ENCODE results near the gene PDGFD. TPM values are rescaled to one million over a fixed set of nuclear protein-coding genes. Genes with fewer than 3 reads are reported as not detected.

PDGFD gene
- total and polyA plus RNA-seq, 2 experiments from 2014 or later, result 100 to 105 TPM

GRCh38 chr11:103968685-103969084 is 195.3 kb downstream of the PDGFD start:
- DNase-seq (ENCODE audit: low read depth in 1 of 2, low spot score in 1 of 2), result peak in 1 of 2 donors; percentile 19
- Histone ChIP-seq H3K27ac (no peak overlapping the region), H3K9me3 (ENCODE audit: low read depth) (no peaks in the 10 kb centered on the region), H3K27me3 (no peaks in the 10 kb centered on the region), H3K4me1 (ENCODE audit: low read depth) (peaks cover 8% of the 10 kb centered on the region), H3K4me3 (no peak overlapping the region), H3K36me3 (peaks cover 2% of the 10 kb centered on the region)
- TF ChIP-seq CTCF (IDR thresholded peaks at IDR 0.05; ENCODE audit: low read depth, low read length), result no peak

GRCh38 chr11:103967985-103968384 is 196.0 kb downstream of the PDGFD start:
- Histone ChIP-seq H3K27me3 (no peaks in the 10 kb centered on the region), H3K9me3 (ENCODE audit: low read depth) (no peaks in the 10 kb centered on the region), H3K4me1 (ENCODE audit: low read depth) (peaks cover 8% of the 10 kb centered on the region), H3K4me3 (no peak overlapping the region), H3K27ac (no peak overlapping the region), H3K36me3 (peaks cover 2% of the 10 kb centered on the region)
- TF ChIP-seq CTCF (IDR thresholded peaks at IDR 0.05; ENCODE audit: low read depth, low read length), result no peak
- no peak for DNase-seq (ENCODE audit: low read depth in 1 of 2, low spot score in 1 of 2)

GRCh38 chr11:103964390-103964789 is 199.6 kb downstream of the PDGFD start:
- no peak overlapping the region for H3K4me3 ChIP-seq
- no peaks in the 10 kb centered on the region for H3K27me3 ChIP-seq
- H3K36me3 ChIP-seq, result no peaks in the 10 kb centered on the region
- no peak overlapping the region for H3K27ac ChIP-seq
- peaks cover 8% of the 10 kb centered on the region for H3K4me1 ChIP-seq (ENCODE audit: low read depth)
- no peak for DNase-seq (ENCODE audit: low read depth in 1 of 2, low spot score in 1 of 2)
- no peak for TF ChIP-seq CTCF (IDR thresholded peaks at IDR 0.05; ENCODE audit: low read depth, low read length)
- H3K9me3 ChIP-seq (ENCODE audit: low read depth), result no peaks in the 10 kb centered on the region

GRCh38 chr11:103963648-103964047 is 200.3 kb downstream of the PDGFD start:
- TF ChIP-seq CTCF (IDR thresholded peaks at IDR 0.05; ENCODE audit: low read depth, low read length), result no peak
- no peak overlapping the region for H3K4me3 ChIP-seq
- H3K36me3 ChIP-seq, result no peaks in the 10 kb centered on the region
- no peaks in the 10 kb centered on the region for H3K9me3 ChIP-seq (ENCODE audit: low read depth)
- H3K27me3 ChIP-seq, result no peaks in the 10 kb centered on the region
- no peak for DNase-seq (ENCODE audit: low read depth in 1 of 2, low spot score in 1 of 2)
- no peak overlapping the region for H3K27ac ChIP-seq
- peaks cover 8% of the 10 kb centered on the region for H3K4me1 ChIP-seq (ENCODE audit: low read depth)

- Histone ChIP-seq H3K36me3 (no peaks in the 10 kb centered on the region), H3K27me3 (no peaks in the 10 kb centered on the region), H3K4me3 (no peak overlapping the region), H3K4me1 (ENCODE audit: low read depth) (peaks cover 8% of the 10 kb centered on the region), H3K9me3 (ENCODE audit: low read depth) (no peaks in the 10 kb centered on the region), H3K27ac (no peak overlapping the region)
- DNase-seq (ENCODE audit: low read depth in 1 of 2, low spot score in 1 of 2), result peak in 1 of 2 donors; percentile 13
- TF ChIP-seq CTCF (IDR thresholded peaks at IDR 0.05; ENCODE audit: low read depth, low read length), result no peak
Observed at GRCh38 chr11:103961010-103961409, 202.9 kb downstream of the PDGFD start.

GRCh38 chr11:103960108-103960507 is 203.8 kb downstream of the PDGFD start:
- no peak for DNase-seq (ENCODE audit: low read depth in 1 of 2, low spot score in 1 of 2)
- Histone ChIP-seq H3K4me1 (ENCODE audit: low read depth) (peaks cover under 1% of the 10 kb centered on the region), H3K27ac (no peak overlapping the region), H3K4me3 (no peak overlapping the region), H3K9me3 (ENCODE audit: low read depth) (no peaks in the 10 kb centered on the region), H3K27me3 (no peaks in the 10 kb centered on the region), H3K36me3 (no peaks in the 10 kb centered on the region)
- no peak for TF ChIP-seq CTCF (IDR thresholded peaks at IDR 0.05; ENCODE audit: low read depth, low read length)

Data from cardiac muscle cell (in vitro differentiated cells and primary cell).